HepG2 (cell line): ENCODE data around the gene PHF14.

Experiments
- CEBPB ChIP-seq: IDR thresholded peaks from 2 replicates; pipeline ENCODE4 v1.6.1; 2011; ENCODE audit warnings: low read depth, low read length, improper control_type of control experiment, borderline replicate concordance
- MAZ ChIP-seq, 2 experiments: sonication (generic) in 1 of 2; formaldehyde crosslinking in 1 of 2; IDR thresholded peaks; 2 replicates each; pipeline versions ENCODE4 v1.5.0 to v1.6.1; 2012 to 2020; ENCODE audit warnings: low read depth in 2 of 2, mild to moderate bottlenecking in 2 of 2, borderline replicate concordance in 1 of 2, improper control_type of control experiment in 1 of 2, low read length in 1 of 2, missing genetic modification reagents in 1 of 2, moderate library complexity in 1 of 2
- MTA1 ChIP-seq: sonication (generic); formaldehyde crosslinking; IDR thresholded peaks from 2 replicates; pipeline ENCODE4 v1.4.0; 2020; ENCODE audit warnings: missing genetic modification reagents, mild to moderate bottlenecking, borderline replicate concordance
- POLR2A ChIP-seq, 2 experiments: IDR thresholded peaks; 2 replicates each; pipeline ENCODE4 v1.6.1; 2011; ENCODE audit warnings: low read depth in 2 of 2, low read length in 2 of 2, mild to moderate bottlenecking in 1 of 2, moderate library complexity in 1 of 2; ENCODE audit not compliant: insufficient read depth in 1 of 2
- YY1 ChIP-seq: IDR thresholded peaks from 2 replicates; pipeline ENCODE4 v1.6.1; 2011; ENCODE audit warnings: low read length, low read depth, moderate library complexity, mild to moderate bottlenecking; ENCODE audit not compliant: insufficient read depth, insufficient replicate concordance
- ZBTB3 ChIP-seq: sonication (generic); formaldehyde crosslinking; IDR thresholded peaks from 2 replicates; pipeline ENCODE4 v1.4.0; 2020; ENCODE audit warnings: low read depth, mild to moderate bottlenecking, moderate library complexity, missing genetic modification reagents, borderline replicate concordance
- ZFX ChIP-seq: sonication (generic); formaldehyde crosslinking; IDR thresholded peaks from 2 replicates; pipeline ENCODE4 v1.4.0; 2020; ENCODE audit warnings: mild to moderate bottlenecking, low read depth, missing genetic modification reagents, moderate library complexity

GRCh38 chr7:11163220-11163619, 189.5 kb downstream of the PHF14 start:
- TF ChIP-seq ZFX (CRISPR knock-in tag), result no peak
- no peak for TF ChIP-seq ZBTB3
- no peak for TF ChIP-seq CEBPB
- TF ChIP-seq POLR2A (IDR thresholded peaks at IDR 0.05; ENCODE audit: insufficient read depth in 1 of 2, low read depth in 2 of 2, low read length in 2 of 2), result no peak
- TF ChIP-seq YY1, result no peak
- no peak for TF ChIP-seq MAZ (IDR thresholded peaks at IDR 0.05; ENCODE audit: borderline replicate concordance, low read depth, low read length)
- TF ChIP-seq MAZ (CRISPR knock-in tag; IDR thresholded peaks at IDR 0.05; ENCODE audit: low read depth), result no peak
- TF ChIP-seq MTA1 (CRISPR knock-in tag), result no peak
